HG03060 (cell line): ENCODE data around the gene PEX12.
"Not testable (repeated sequence)": the region's sequence is repeated elsewhere in the genome, so short reads cannot be mapped to it uniquely, and the experiment has no call there.

Experiments
- ATAC-seq: cut with Tn5 transposase; IDR thresholded peaks from one replicate; pipeline ENCODE4 v1.9.1; 2021; ENCODE audit warnings: low read depth, moderate number of reproducible peaks; ENCODE audit not compliant: unreplicated experiment

Gene PEX12

GRCh38 chr17:35584061-35584460 lies 5.7 kb upstream of the PEX12 start:
- ATAC-seq = no peak

- ATAC-seq = no peak
Observed at GRCh38 chr17:35578929-35579432, 610 bp upstream of the PEX12 start.

GRCh38 chr17:35577830-35578196 lies 558 bp downstream of the PEX12 start:
- ATAC-seq = no peak

- no peak for ATAC-seq
Observed at GRCh38 chr17:35575759-35576158, 2.6 kb downstream of the PEX12 start.

- ATAC-seq = no peak
Observed at GRCh38 chr17:35569405-35569804, 9.0 kb downstream of the PEX12 start.

GRCh38 chr17:35568561-35568960 lies 9.8 kb downstream of the PEX12 start:
- ATAC-seq = no peak

GRCh38 chr17:35566968-35567367 lies 11.4 kb downstream of the PEX12 start:
- ATAC-seq = no peak

GRCh38 chr17:35563181-35563580 lies 15.2 kb downstream of the PEX12 start:
- ATAC-seq = not testable (repeated sequence)

GRCh38 chr17:35560703-35561102 lies 17.7 kb downstream of the PEX12 start, which contains the start of gene SLFN14:
SLFN14 (minus strand) TSS chr17:35560819; CDS start chr17:35558062, 2,757 bp downstream.
- no peak for ATAC-seq

GRCh38 chr17:35559495-35560210 lies 18.7 kb downstream of the PEX12 start:
- ATAC-seq = no peak

GRCh38 chr17:35557353-35557752 lies 21.0 kb downstream of the PEX12 start:
- ATAC-seq = no peak

- ATAC-seq = no peak
Observed at GRCh38 chr17:35555691-35556090, 22.7 kb downstream of the PEX12 start.

GRCh38 chr17:35554668-35555067 lies 23.7 kb downstream of the PEX12 start:
- no peak for ATAC-seq

- no peak for ATAC-seq
Observed at GRCh38 chr17:35553310-35553709, 25.1 kb downstream of the PEX12 start.

GRCh38 chr17:35548978-35549377 lies 29.4 kb downstream of the PEX12 start:
- ATAC-seq = no peak

- no peak for ATAC-seq
Observed at GRCh38 chr17:35548208-35548810, 30.1 kb downstream of the PEX12 start.

GRCh38 chr17:35546487-35546886 lies 31.9 kb downstream of the PEX12 start:
- ATAC-seq = no peak

- ATAC-seq = no peak
Observed at GRCh38 chr17:35545150-35545549, 33.2 kb downstream of the PEX12 start.

- no peak for ATAC-seq
Observed at GRCh38 chr17:35543856-35544255, 34.5 kb downstream of the PEX12 start.

- ATAC-seq = no peak
Observed at GRCh38 chr17:35542990-35543389, 35.4 kb downstream of the PEX12 start.

- ATAC-seq = no peak
Observed at GRCh38 chr17:35541434-35541833, 36.9 kb downstream of the PEX12 start.
